Muscle of back (tissue), 11 donors: ENCODE results near the gene BAIAP2. TPM values are rescaled to one million over a fixed set of nuclear protein-coding genes. Genes with fewer than 3 reads are reported as not detected.
"Not testable (repeated sequence)": the region's sequence is repeated elsewhere in the genome, so short reads cannot be mapped to it uniquely, and the experiment has no call there.

Experiments used
- DNase-seq, 3 donors: peaks; one replicate each; pipeline versions ENCODE4 v3.0.0 to v3.0.0-alpha.2; 2013
- polyA plus RNA-seq, 10 donors: library from polyadenylated mRNA; unstranded; fragments of 120-200 nt; gene quantifications; one replicate each; pipeline ENCODE4 v1.2.1, GENCODE V29; 2013; ENCODE audit not compliant: insufficient read length in 10 of 10

The BAIAP2 gene
- polyA plus RNA-seq, 10 donors = 12.1 to 25.2 (median 16.6) TPM

GRCh38 chr17:81021531-81022343, 13.2 kb upstream of the BAIAP2 start:
- no peak for DNase-seq

DNA sequence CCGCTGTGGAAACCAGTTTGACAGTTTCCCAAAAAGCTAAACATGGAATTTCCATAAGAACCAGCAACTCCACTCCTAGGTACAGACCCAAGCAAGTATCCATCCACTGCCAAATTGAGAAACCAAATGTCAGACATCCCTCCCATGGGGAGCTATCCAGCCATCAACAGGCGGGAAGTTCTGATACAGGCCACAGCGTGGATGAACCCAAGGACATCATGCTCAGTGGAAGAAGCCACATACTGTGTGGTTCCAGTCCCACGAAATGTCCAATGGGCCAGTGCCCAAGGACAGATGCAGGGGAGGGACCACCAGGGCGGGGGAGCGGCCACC, 12.6 kb upstream of the BAIAP2 start:
- DNase-seq = peak in 1 of 3 donors; percentile 56

DNA sequence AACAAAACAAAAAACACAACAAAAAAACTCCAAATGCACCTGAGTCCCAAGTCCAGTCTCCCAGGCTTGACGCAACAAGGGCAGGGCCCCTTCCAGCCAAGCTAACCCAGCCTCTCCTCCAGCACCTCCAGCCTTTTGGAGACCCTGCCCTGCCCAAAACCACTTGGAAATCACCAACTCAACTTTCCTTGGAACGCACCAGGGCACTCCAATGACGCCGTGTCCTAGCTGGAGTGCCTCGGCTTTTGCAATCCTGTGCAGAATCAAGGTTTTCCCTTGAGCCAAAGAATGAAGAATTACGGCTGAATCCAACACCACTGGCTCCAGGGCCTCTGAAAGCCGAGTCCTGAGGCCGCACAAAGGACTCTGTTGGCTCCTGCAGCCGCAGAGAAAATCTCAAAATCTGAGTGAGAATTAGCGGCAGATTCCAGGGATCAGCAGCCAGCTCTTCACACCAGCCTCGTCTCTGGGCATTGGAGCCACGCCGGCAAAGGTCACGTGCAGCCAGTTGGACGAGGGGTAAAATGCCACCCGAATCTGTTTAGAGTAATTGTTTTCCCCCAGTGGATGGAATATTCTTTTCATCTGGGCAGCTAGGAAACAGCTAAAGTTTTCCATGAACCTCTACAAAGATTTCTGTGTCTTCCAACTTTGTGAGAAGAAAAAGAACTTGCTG, 9.7 kb upstream of the BAIAP2 start:
- peak in 1 of 3 donors; percentile 90 for DNase-seq

GRCh38 chr17:81025741-81026129, 9.2 kb upstream of the BAIAP2 start:
- peak in 1 of 3 donors; percentile 80 for DNase-seq

GRCh38 chr17:81026266-81027036, 8.5 kb upstream of the BAIAP2 start:
- DNase-seq = no peak

GRCh38 chr17:81027038-81027437, 7.9 kb upstream of the BAIAP2 start:
- DNase-seq = no peak

- DNase-seq = no peak
Measured at GRCh38 chr17:81027591-81028505, 7.1 kb upstream of the BAIAP2 start.

- DNase-seq = no peak
Measured at GRCh38 chr17:81028506-81028858, 6.5 kb upstream of the BAIAP2 start.

- DNase-seq = no peak
Measured at GRCh38 chr17:81029859-81030258, 5.1 kb upstream of the BAIAP2 start.

DNA sequence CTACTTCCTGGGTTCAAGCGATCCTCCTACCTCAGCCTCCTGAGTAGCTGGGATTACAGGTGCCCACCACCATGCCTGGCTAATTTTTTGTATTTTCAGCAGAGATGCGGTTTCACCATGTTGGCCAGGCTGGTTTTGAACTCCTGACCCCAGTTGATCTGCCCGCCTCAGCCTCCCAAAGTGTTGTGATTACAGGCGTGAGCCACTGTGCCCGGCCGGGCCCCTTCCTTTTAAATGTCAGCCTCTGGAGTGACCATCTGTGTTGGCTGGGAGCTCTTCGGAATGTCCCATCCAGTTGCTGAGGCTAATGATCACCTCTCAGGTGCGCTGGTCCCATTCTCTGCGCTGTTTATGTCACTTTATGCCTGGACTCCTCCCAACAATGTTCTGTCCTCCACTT, 4.6 kb upstream of the BAIAP2 start:
- not testable (repeated sequence) for DNase-seq

GRCh38 chr17:81030741-81031565, 4.0 kb upstream of the BAIAP2 start:
- DNase-seq = no peak

- no peak for DNase-seq
Measured at GRCh38 chr17:81031566-81032550, 3.1 kb upstream of the BAIAP2 start.

DNA sequence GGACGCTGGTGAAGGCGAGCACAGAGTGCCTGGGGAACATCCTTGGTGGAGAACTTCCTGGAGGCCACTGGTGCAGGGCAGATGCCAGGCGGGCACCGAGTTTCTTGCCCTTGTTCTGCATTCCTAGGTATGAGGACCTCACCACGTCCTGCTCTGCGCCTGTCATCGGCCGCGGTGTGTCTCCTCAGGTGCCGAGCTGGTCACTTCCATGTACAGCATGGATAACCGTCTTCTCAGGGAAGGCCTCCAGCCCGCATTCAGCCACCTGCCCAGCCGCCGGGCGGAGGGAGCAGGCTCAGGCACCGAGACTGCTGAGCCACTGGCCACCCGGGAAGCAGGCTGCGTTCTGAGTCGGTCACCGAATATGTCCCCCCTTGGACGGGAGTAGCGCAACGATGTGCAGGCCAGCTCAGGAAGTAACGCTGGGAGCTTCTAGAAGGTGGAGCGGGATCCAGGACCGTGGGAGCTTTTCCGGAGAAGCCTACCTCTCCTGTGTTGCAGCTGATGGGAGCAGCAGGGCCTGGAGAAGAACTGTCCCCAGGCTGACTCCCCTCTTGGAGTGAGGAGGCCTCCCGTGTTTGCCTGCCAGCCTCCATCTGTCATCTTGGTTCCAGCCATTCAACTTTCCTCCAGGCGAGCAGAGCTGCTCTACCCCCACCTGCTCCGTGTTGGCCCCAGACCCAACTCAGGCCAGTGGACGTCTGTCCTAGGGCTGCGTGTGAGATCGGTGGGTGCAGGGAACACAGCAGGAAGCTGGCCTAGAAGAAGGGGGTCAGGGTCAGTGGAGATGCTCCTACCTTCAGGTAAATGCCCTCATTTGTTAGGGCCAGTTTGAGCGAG, 2.1 kb upstream of the BAIAP2 start:
- no peak for DNase-seq

DNA sequence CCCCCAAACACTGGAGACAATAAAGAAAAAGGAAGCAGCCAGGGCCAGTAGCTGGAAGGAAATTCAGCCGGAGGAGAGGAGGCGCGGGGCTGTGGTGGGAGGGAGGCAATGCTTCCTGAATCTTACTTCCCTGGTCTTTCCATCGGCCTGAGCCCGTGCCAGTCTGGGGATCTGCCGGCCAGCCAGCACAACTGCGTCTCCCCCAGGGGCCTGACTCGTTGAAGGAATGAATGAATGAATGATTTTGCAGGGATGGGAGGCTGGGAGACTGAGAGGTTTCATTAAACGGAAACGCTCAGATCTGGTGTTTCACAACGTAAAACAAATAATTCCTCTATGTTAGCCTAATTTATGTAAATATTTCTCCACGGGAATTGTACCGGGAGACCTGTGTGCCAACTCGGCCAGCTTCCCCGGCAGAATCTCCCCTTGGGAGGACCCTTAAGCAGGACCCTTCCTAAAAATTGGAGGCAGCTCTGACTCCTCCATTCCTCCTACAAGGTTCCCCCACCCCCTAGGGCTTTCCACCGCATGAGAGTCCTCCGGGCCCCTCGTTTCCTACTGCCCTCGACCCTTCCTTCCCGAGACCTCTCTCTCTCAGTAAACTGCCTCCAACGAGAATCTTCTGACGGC, 1.3 kb upstream of the BAIAP2 start:
- DNase-seq = peak in 1 of 3 donors; percentile 56

DNA sequence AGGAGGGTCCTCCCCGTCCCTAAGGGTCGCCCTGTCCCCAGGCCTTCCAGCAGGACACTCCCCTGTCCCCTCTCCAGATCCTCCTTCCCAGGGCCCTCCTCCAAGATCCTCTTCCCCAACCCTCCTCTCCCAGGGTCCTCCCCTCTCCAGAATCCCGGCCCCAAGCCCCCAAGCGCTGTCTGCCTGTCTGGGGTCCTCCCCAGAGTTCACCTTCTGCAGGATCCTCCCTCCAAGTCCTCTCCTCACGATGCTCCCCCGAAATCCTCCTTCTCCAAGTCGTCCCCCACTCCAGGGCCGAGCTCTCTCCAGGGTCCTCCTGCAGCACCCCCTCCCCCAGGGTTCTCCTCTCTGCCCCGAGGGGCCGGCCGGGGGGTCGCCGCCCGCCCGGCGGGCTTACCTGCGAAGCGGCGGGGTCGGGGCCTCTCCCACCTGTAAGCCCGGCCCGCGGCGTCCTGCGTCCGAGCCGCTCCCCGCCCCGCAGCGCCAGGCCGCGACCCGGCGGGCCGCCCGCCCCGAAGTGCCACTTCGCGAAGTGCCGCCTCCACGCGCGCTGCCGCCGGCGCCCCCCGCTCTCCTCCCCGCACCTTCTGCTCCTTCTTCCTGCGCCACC, 678 bp upstream of the BAIAP2 start:
- DNase-seq = peak in 1 of 3 donors; percentile 71

GRCh38 chr17:81035521-81036196, 708 bp downstream of the BAIAP2 start:
- DNase-seq = peak in 1 of 3 donors; percentile 60
